ENCODE results near the gene IL17RC. TPM values are rescaled to one million over a fixed set of nuclear protein-coding genes. Genes with fewer than 3 reads are reported as not detected.

Gene IL17RC
- total RNA-seq, 2 donors from 2014 or later = 40.7 to 60.3 TPM

DNA sequence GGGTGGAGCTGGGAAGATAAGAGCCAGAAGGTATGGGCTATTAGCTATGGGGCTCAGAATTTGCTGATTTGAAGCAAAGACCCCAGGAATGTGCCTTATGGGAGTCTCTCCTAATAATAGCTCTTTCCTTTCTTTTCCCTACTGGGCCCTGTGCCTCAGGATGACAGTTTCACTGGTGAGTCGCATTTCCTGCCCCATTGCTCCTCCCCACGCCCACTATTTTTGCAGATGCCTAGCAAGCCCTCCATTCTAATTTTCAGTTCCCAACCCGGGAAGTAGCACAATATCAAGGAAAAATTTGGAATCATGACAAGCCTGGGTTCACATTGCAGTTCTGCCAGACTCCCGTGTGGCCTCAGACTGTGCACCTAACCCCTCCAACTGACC lies 13.7 kb upstream of the IL17RC start:
- DNase-seq (no peak), ATAC-seq (no peak)
- 5 to 6% methylated on average over 4 of the region's 4 CpGs for WGBS, 2 donors
- peaks cover 59% of the 10 kb centered on the region for H3K4me1 ChIP-seq
- intact Hi-C loops (cut with DNase I) = no loop called here
- H3K27me3 ChIP-seq = no peaks in the 10 kb centered on the region
- no peak for TF ChIP-seq POLR2A (IDR thresholded peaks at IDR 0.05)
- TF ChIP-seq, protein P1, sequence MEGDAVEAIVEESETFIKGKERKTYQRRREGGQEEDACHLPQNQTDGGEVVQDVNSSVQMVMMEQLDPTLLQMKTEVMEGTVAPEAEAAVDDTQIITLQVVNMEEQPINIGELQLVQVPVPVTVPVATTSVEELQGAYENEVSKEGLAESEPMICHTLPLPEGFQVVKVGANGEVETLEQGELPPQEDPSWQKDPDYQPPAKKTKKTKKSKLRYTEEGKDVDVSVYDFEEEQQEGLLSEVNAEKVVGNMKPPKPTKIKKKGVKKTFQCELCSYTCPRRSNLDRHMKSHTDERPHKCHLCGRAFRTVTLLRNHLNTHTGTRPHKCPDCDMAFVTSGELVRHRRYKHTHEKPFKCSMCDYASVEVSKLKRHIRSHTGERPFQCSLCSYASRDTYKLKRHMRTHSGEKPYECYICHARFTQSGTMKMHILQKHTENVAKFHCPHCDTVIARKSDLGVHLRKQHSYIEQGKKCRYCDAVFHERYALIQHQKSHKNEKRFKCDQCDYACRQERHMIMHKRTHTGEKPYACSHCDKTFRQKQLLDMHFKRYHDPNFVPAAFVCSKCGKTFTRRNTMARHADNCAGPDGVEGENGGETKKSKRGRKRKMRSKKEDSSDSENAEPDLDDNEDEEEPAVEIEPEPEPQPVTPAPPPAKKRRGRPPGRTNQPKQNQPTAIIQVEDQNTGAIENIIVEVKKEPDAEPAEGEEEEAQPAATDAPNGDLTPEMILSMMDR (IDR thresholded peaks at IDR 0.05) = no peak
- peak overlapping the region; percentile 58 to 73 (median 66) for H3K27ac ChIP-seq
- no peaks in the 10 kb centered on the region for H3K36me3 ChIP-seq (replicated peaks in 1 of 2; ENCODE audit: insufficient read depth in 1 of 2, low read depth in 2 of 2)
- no peaks in the 10 kb centered on the region for H3K9me3 ChIP-seq
- H3K4me3 ChIP-seq = peak overlapping the region in 1 of 2 donors; percentile 9

DNA sequence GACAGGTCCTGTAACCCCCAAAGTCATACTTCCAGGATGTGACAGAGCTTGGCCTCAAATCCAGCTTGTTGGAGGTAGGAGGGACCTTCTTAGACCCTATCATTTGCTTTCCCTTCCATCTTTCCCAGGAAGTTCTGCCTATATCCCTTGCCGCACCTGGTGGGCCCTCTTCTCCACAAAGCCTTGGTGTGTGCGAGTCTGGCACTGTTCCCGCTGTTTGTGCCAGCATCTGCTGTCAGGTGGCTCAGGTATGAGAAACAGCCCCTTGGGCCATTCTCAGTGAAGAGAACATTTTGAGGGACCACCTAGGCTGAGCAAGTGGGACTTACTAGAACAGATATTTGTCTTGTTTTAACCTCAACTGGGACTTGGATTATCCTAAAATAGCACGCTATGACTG lies 13.0 kb upstream of the IL17RC start:
- WGBS, 2 donors = 58 to 67% methylated on average over 4 of the region's 4 CpGs
- Histone ChIP-seq H3K36me3 (replicated peaks in 1 of 2; ENCODE audit: insufficient read depth in 1 of 2, low read depth in 2 of 2) (no peaks in the 10 kb centered on the region), H3K27ac (no peak overlapping the region), H3K27me3 (no peaks in the 10 kb centered on the region), H3K4me3 (no peak overlapping the region), H3K9me3 (no peaks in the 10 kb centered on the region), H3K4me1 (peaks cover 52% of the 10 kb centered on the region)
- DNase-seq (peak in 3 of 4 donors; percentile 22 to 62 (median 39)), ATAC-seq (no peak)
- intact Hi-C loops (cut with DNase I) = no loop called here
- TF ChIP-seq, protein P1 (IDR thresholded peaks at IDR 0.05) = no peak
- TF ChIP-seq POLR2A (IDR thresholded peaks at IDR 0.05) = no peak

DNA sequence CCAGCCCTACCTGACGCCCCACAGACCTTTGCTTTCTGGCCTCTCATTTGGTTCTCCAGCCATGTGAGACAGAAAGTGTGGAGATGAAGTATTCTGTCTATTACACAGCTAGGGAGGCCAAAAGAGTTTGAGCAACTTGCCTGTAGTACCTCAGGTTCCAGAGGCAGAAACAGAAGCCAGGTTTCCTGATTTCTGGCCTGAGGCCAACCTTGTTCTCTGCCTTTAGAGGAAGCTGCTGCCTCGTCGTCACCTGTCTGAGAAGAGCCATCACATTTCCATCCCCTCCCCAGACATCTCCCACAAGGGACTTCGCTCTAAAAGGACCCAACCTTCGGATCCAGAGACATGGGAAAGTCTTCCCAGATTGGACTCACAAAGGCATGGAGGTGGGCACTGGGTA lies 10.4 kb upstream of the IL17RC start:
- no peak overlapping the region for H3K4me3 ChIP-seq
- no peaks in the 10 kb centered on the region for H3K9me3 ChIP-seq
- no peaks in the 10 kb centered on the region for H3K27me3 ChIP-seq
- TF ChIP-seq POLR2A (IDR thresholded peaks at IDR 0.05) = no peak
- TF ChIP-seq, protein P1 (IDR thresholded peaks at IDR 0.05) = no peak
- DNase-seq = no peak
- H3K27ac ChIP-seq = no peak overlapping the region
- H3K36me3 ChIP-seq (replicated peaks in 1 of 2; ENCODE audit: insufficient read depth in 1 of 2, low read depth in 2 of 2) = no peaks in the 10 kb centered on the region
- intact Hi-C loops (cut with DNase I) = no loop called here
- H3K4me1 ChIP-seq = peaks cover 27% of the 10 kb centered on the region
- ATAC-seq = no peak
- WGBS, 2 donors = 88 to 91% methylated on average over 5 of the region's 5 CpGs

DNA sequence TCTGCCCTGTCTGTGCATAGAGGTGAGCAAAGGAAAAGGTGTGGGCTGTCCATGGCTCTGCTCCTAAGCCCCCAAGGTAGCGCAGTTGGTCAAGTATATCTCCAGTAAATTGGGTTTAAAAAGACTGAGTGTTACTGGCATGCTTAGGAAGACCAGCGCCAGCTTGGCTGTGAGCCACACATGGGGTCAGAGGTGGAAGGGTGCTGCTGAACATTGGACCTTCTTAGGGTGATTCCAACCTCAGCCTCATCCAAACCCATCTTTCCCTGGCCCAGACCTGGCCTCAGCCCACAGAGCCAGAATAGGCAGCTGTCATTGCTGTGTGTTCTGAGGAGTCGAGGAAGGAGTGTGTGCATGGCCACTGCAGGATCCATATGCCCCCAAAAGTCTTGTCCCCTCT lies 8.6 kb upstream of the IL17RC start:
- TF ChIP-seq POLR2A (IDR thresholded peaks at IDR 0.05) = no peak
- TF ChIP-seq, protein P1 (IDR thresholded peaks at IDR 0.05) = no peak
- 88 to 100% methylated on average over 2 to 3 of the region's 3 CpGs for WGBS, 2 donors
- no peak for ATAC-seq

DNA sequence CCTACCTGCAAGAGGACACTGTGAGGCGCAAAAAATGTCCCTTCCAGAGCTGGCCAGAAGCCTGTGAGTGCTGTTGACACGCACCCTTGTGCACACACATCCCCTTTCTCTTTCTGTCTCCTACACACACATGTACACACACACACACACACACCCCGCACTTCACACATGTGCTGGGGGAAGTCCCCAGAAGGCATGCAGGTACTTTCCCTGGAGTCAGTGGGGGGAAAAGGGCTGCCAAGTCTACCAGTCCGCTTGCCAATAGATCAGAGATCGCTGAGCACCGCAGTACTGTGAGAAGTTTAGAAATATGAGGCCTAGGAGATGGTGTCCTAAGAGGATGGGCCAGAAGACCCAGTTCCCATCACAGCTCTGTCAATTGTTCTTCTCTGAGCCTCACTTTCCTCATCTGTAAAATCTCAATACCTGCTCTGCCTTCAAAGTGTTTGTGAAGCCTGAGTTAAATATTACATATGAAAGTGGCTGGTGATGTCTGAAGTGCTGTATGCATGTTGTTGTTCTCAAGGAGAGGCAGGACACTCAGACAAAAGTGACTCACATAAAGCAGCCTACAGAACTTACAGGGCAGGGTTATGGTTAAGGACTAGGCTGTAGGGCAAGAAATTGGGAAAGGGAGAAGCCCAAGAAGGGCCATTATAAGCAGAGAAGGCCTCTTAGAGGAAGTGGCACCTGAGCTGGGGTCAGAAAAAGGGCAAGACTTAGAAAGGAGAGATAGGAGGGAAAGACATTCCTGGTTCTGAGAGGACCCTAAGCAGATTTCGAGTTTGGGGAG lies 7.5 kb upstream of the IL17RC start:
- Histone ChIP-seq H3K27me3 (no peaks in the 10 kb centered on the region), H3K27ac (no peak overlapping the region), H3K9me3 (no peaks in the 10 kb centered on the region), H3K36me3 (replicated peaks in 1 of 2; ENCODE audit: insufficient read depth in 1 of 2, low read depth in 2 of 2) (no peaks in the 10 kb centered on the region), H3K4me1 (peaks cover 10% of the 10 kb centered on the region), H3K4me3 (no peak overlapping the region)
- WGBS, 2 donors = 72 to 79% methylated on average over 5 to 7 of the region's 7 CpGs
- no peak for TF ChIP-seq POLR2A (IDR thresholded peaks at IDR 0.05)
- TF ChIP-seq, protein P1 (IDR thresholded peaks at IDR 0.05) = no peak
- peak in 1 of 4 donors; percentile 37 for DNase-seq
- peak; percentile 47 for ATAC-seq
- intact Hi-C loops (cut with DNase I) = no loop called here

More for the DNA sequence above, 8.6 kb upstream of the IL17RC start:
- DNase-seq = no peak
- no peak overlapping the region for H3K27ac ChIP-seq
- intact Hi-C loops (cut with DNase I) = no loop called here
- H3K36me3 ChIP-seq (replicated peaks in 1 of 2; ENCODE audit: insufficient read depth in 1 of 2, low read depth in 2 of 2) = no peaks in the 10 kb centered on the region
- H3K9me3 ChIP-seq = no peaks in the 10 kb centered on the region
- H3K4me1 ChIP-seq = peaks cover 10% of the 10 kb centered on the region
- H3K27me3 ChIP-seq = no peaks in the 10 kb centered on the region
- H3K4me3 ChIP-seq = no peak overlapping the region

All from body of pancreas (tissue), 4 donors.